ENCODE measurements around the gene RANGRF. TPM values are rescaled to one million over a fixed set of nuclear protein-coding genes. Genes with fewer than 3 reads are reported as not detected.

RANGRF gene
- total and polyA plus RNA-seq, 12 donors = 18.8 to 46.9 (median 25.4) TPM

DNA sequence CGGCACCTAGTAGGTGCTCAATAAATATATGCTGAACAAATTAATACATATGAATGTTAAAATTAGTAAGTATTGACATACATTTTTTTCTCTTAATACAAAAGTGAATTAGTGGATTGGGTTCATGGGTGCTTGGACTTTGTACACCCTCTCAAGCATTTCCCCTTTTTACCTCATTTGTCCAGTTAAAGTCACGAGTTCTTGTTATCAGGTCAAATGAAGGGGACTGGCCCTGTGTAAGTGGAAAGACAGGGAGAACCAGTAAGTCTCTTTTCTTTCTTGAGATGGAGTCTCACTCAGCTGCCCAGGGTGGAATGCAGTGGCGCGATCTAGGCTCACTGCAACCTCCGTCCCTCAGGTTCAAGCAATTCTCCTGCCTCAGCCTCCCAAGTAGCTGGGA is 13.7 kb upstream of the RANGRF start:
- no peaks in the 10 kb centered on the region for H3K4me1 ChIP-seq (replicated peaks in 1 of 2)
- no peak for TF ChIP-seq POLR2A (IDR thresholded peaks at IDR 0.05)
- TF ChIP-seq, protein P1, sequence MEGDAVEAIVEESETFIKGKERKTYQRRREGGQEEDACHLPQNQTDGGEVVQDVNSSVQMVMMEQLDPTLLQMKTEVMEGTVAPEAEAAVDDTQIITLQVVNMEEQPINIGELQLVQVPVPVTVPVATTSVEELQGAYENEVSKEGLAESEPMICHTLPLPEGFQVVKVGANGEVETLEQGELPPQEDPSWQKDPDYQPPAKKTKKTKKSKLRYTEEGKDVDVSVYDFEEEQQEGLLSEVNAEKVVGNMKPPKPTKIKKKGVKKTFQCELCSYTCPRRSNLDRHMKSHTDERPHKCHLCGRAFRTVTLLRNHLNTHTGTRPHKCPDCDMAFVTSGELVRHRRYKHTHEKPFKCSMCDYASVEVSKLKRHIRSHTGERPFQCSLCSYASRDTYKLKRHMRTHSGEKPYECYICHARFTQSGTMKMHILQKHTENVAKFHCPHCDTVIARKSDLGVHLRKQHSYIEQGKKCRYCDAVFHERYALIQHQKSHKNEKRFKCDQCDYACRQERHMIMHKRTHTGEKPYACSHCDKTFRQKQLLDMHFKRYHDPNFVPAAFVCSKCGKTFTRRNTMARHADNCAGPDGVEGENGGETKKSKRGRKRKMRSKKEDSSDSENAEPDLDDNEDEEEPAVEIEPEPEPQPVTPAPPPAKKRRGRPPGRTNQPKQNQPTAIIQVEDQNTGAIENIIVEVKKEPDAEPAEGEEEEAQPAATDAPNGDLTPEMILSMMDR (IDR thresholded peaks at IDR 0.05) = no peak
- no peak for DNase-seq
- no peaks in the 10 kb centered on the region for H3K36me3 ChIP-seq (replicated peaks in 1 of 2)
- intact Hi-C loops (cut with DNase I) = no loop called here
- H3K27ac ChIP-seq = no peak overlapping the region
- H3K9me3 ChIP-seq (replicated peaks in 1 of 3) = no peaks in the 10 kb centered on the region
- H3K4me3 ChIP-seq = no peak overlapping the region
- WGBS, 4 donors = 79 to 98% (median 92%) methylated on average over 5 of the region's 5 CpGs
- H3K27me3 ChIP-seq = no peaks in the 10 kb centered on the region

- TF ChIP-seq POLR2A (IDR thresholded peaks at IDR 0.05) = no peak
- TF ChIP-seq, protein P1 (IDR thresholded peaks at IDR 0.05) = no peak
- WGBS, 4 donors = 80 to 88% (median 86%) methylated on average over 9 of the region's 9 CpGs
- intact Hi-C loops (cut with DNase I) = no loop called here
Observed at GRCh38 chr17:8275421-8276290, 12.8 kb upstream of the RANGRF start.

GRCh38 chr17:8277317-8277716 is 11.2 kb upstream of the RANGRF start:
- H3K4me1 ChIP-seq (replicated peaks in 1 of 2) = no peaks in the 10 kb centered on the region
- TF ChIP-seq, protein P1 (IDR thresholded peaks at IDR 0.05) = no peak
- no peak for TF ChIP-seq POLR2A (IDR thresholded peaks at IDR 0.05)
- no peaks in the 10 kb centered on the region for H3K9me3 ChIP-seq (replicated peaks in 1 of 3)
- H3K27me3 ChIP-seq = no peaks in the 10 kb centered on the region
- intact Hi-C loops (cut with DNase I) = no loop called here
- DNase-seq = no peak
- H3K4me3 ChIP-seq = no peak overlapping the region
- H3K36me3 ChIP-seq (replicated peaks in 1 of 2) = no peaks in the 10 kb centered on the region
- H3K27ac ChIP-seq = no peak overlapping the region
- 80 to 87% (median 82%) methylated on average over 7 of the region's 7 CpGs for WGBS, 4 donors

More at GRCh38 chr17:8275421-8276290, 12.8 kb upstream of the RANGRF start:
- Histone ChIP-seq H3K36me3 (replicated peaks in 1 of 2) (no peaks in the 10 kb centered on the region), H3K27me3 (no peaks in the 10 kb centered on the region), H3K4me3 (no peak overlapping the region), H3K9me3 (replicated peaks in 1 of 3) (no peaks in the 10 kb centered on the region), H3K4me1 (replicated peaks in 1 of 2) (no peaks in the 10 kb centered on the region), H3K27ac (no peak overlapping the region)
- DNase-seq = no peak

GRCh38 chr17:8282345-8282744 is 6.1 kb upstream of the RANGRF start:
- H3K9me3 ChIP-seq (replicated peaks in 1 of 3) = no peaks in the 10 kb centered on the region
- no peaks in the 10 kb centered on the region for H3K27me3 ChIP-seq
- no peak overlapping the region for H3K27ac ChIP-seq
- no peak for DNase-seq
- H3K4me3 ChIP-seq = no peak overlapping the region
- H3K4me1 ChIP-seq (replicated peaks in 1 of 2) = no peaks in the 10 kb centered on the region
- intact Hi-C loops (cut with DNase I) = no loop called here
- no peaks in the 10 kb centered on the region for H3K36me3 ChIP-seq (replicated peaks in 1 of 2)
- no peak for TF ChIP-seq POLR2A (IDR thresholded peaks at IDR 0.05)
- TF ChIP-seq, protein P1 (IDR thresholded peaks at IDR 0.05) = no peak
- WGBS, 4 donors = 51 to 92% (median 66%) methylated on average over 3 of the region's 3 CpGs
